Neural crest cell (in vitro differentiated cells): ENCODE measurements around the gene BRAF. TPM values are rescaled to one million over a fixed set of nuclear protein-coding genes. Genes with fewer than 3 reads are reported as not detected.
"Not testable (repeated sequence)": the region's sequence is repeated elsewhere in the genome, so short reads cannot be mapped to it uniquely, and the experiment has no call there.

Experiments
- DNase-seq: peaks from one replicate; pipeline ENCODE4 v3.0.0; 2021; ENCODE audit warnings: low read depth, mixed read lengths, low spot score
- H3K27ac Mint-ChIP-seq: one replicate; pipeline ENCODE4 v1.8.0; 2021; ENCODE audit warnings: mild to moderate bottlenecking, mixed read lengths; ENCODE audit not compliant: unreplicated experiment
- H3K27me3 Mint-ChIP-seq: 2 replicates; pipeline ENCODE4 v1.8.0; 2021; ENCODE audit warnings: low read depth, mild to moderate bottlenecking, mixed read lengths
- H3K36me3 Mint-ChIP-seq: 2 replicates; pipeline ENCODE4 v1.8.0; 2021; ENCODE audit warnings: low read depth, mild to moderate bottlenecking, mixed read lengths
- H3K4me1 Mint-ChIP-seq: 2 replicates; pipeline ENCODE4 v1.8.0; 2021; ENCODE audit warnings: mixed read lengths
- H3K4me3 Mint-ChIP-seq: one replicate; pipeline ENCODE4 v1.8.0; 2021; ENCODE audit warnings: mild to moderate bottlenecking, mixed read lengths
- H3K9me3 Mint-ChIP-seq: 2 replicates; pipeline ENCODE4 v1.8.0; 2021; ENCODE audit warnings: mixed read lengths
- CTCF ChIP-seq: fragments of 200-600 bp; sonication (generic); conservative IDR thresholded peaks from 2 replicates; pipeline ENCODE4 v1.5.0; 2021; ENCODE audit warnings: antibody characterized with exemption, mild to moderate bottlenecking
- total RNA-seq: library from RNA; stranded (reverse); gene quantifications from 2 replicates; pipeline ENCODE4 v1.2.1, GENCODE V29; 2021

The BRAF gene
- total RNA-seq, 1 donor from 2014 or later: 27.7 TPM

- Mint-ChIP-seq H3K9me3 (no peaks in the 10 kb centered on the region), H3K4me1 (no peaks in the 10 kb centered on the region), H3K27ac (peak overlapping the region; percentile 53), H3K4me3 (no peak overlapping the region), H3K36me3 (peaks cover 4% of the 10 kb centered on the region), H3K27me3 (no peaks in the 10 kb centered on the region)
- DNase-seq: no peak
- no peak for TF ChIP-seq CTCF
These were observed 146.2 kb downstream of the BRAF start for GRCh38 chr7:140778568-140778967.

GRCh38 chr7:140774371-140774770 is 150.4 kb downstream of the BRAF start:
- no peaks in the 10 kb centered on the region for H3K27me3 Mint-ChIP-seq
- H3K4me3 Mint-ChIP-seq: no peak overlapping the region
- no peaks in the 10 kb centered on the region for H3K9me3 Mint-ChIP-seq
- no peak overlapping the region for H3K27ac Mint-ChIP-seq
- H3K4me1 Mint-ChIP-seq: no peaks in the 10 kb centered on the region
- H3K36me3 Mint-ChIP-seq: peaks cover 11% of the 10 kb centered on the region
- TF ChIP-seq CTCF: no peak
- no peak for DNase-seq

GRCh38 chr7:140773104-140773503 is 151.6 kb downstream of the BRAF start:
- H3K36me3 Mint-ChIP-seq: peaks cover 10% of the 10 kb centered on the region
- no peak overlapping the region for H3K4me3 Mint-ChIP-seq
- H3K27ac Mint-ChIP-seq: no peak overlapping the region

GRCh38 chr7:140771826-140772225 is 152.9 kb downstream of the BRAF start:
- H3K27me3 Mint-ChIP-seq: no peaks in the 10 kb centered on the region
- H3K4me3 Mint-ChIP-seq: no peak overlapping the region
- peak overlapping the region; percentile 44 for H3K27ac Mint-ChIP-seq
- H3K36me3 Mint-ChIP-seq: peaks cover 21% of the 10 kb centered on the region
- no peaks in the 10 kb centered on the region for H3K4me1 Mint-ChIP-seq
- H3K9me3 Mint-ChIP-seq: peaks cover 4% of the 10 kb centered on the region
- DNase-seq: no peak
- no peak for TF ChIP-seq CTCF

More at GRCh38 chr7:140773104-140773503, 151.6 kb downstream of the BRAF start:
- Mint-ChIP-seq H3K9me3 (no peaks in the 10 kb centered on the region), H3K4me1 (no peaks in the 10 kb centered on the region), H3K27me3 (no peaks in the 10 kb centered on the region)
- no peak for TF ChIP-seq CTCF
- DNase-seq: no peak

GRCh38 chr7:140769852-140770251 is 154.9 kb downstream of the BRAF start:
- no peaks in the 10 kb centered on the region for H3K4me1 Mint-ChIP-seq
- peaks cover 4% of the 10 kb centered on the region for H3K9me3 Mint-ChIP-seq
- no peak overlapping the region for H3K27ac Mint-ChIP-seq
- peaks cover 22% of the 10 kb centered on the region for H3K36me3 Mint-ChIP-seq
- no peak for DNase-seq
- TF ChIP-seq CTCF: no peak
- no peak overlapping the region for H3K4me3 Mint-ChIP-seq
- H3K27me3 Mint-ChIP-seq: no peaks in the 10 kb centered on the region

- Mint-ChIP-seq H3K4me3 (no peak overlapping the region), H3K4me1 (no peaks in the 10 kb centered on the region), H3K9me3 (peaks cover 4% of the 10 kb centered on the region), H3K27ac (no peak overlapping the region), H3K27me3 (no peaks in the 10 kb centered on the region), H3K36me3 (peaks cover 24% of the 10 kb centered on the region)
- no peak for TF ChIP-seq CTCF
- no peak for DNase-seq
These were observed 157.3 kb downstream of the BRAF start for GRCh38 chr7:140767418-140767817.

- not testable (repeated sequence) for H3K4me1 Mint-ChIP-seq, H3K9me3 Mint-ChIP-seq, H3K27me3 Mint-ChIP-seq, DNase-seq, H3K4me3 Mint-ChIP-seq, H3K27ac Mint-ChIP-seq
- peaks cover 40% of the 10 kb centered on the region for H3K36me3 Mint-ChIP-seq
These were observed 159.3 kb downstream of the BRAF start for GRCh38 chr7:140765441-140765840.

- not testable (repeated sequence) for H3K4me1 Mint-ChIP-seq, H3K27me3 Mint-ChIP-seq, H3K4me3 Mint-ChIP-seq, H3K27ac Mint-ChIP-seq, H3K9me3 Mint-ChIP-seq, DNase-seq
- peaks cover 43% of the 10 kb centered on the region for H3K36me3 Mint-ChIP-seq
These were observed 161.6 kb downstream of the BRAF start for GRCh38 chr7:140763166-140763565.
